ENCODE measurements around the gene CLASP1.

CLASP1 gene

DNA sequence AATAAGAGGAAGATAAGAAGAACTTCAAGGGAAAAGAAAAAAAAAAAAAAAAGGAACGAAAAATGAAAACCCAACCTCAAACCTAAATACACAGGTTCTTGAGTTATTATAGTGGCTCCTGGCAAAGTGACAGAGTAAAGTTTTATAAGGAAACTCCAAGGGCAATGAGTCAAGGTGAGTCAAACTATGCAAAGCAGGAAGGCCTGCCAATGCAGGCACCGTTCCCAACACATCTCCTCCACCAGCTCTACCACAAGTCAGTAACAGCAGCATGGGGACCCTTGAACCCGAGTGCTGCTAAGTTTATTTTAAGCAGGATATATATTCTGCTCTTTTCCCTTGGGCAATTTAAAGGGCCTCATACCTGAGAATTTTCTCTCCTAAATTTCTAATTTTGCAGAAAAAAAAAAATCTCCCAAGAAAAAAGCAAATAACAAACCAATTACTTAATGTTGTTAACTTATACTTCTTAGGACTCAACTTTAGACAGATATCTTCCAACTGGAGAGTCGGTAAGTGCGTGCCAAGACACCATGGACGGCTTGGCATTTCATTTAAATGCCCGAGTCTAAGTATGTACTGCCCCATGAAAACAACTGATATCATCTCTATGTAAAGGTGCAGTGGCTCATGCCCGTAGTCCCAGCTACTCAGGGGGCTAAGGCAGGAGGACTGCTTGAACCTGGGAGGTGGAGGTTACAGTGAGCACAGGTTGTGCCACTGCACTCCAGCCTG, 288.5 kb downstream of the CLASP1 start:
- H3K9ac ChIP-seq (ENCODE audit: low read length), result no peak overlapping the region
- no peak overlapping the region for H3K4me3 ChIP-seq (ENCODE audit: low read depth, low read length, poor library complexity, severe bottlenecking)
- no peak overlapping the region for H3K4me2 ChIP-seq (ENCODE audit: low read length)
- no peaks in the 10 kb centered on the region for H3K79me2 ChIP-seq (ENCODE audit: insufficient read depth, low read length)
- H3K9me2 ChIP-seq (ENCODE audit: low read depth, low read length), result no peaks in the 10 kb centered on the region
- no peaks in the 10 kb centered on the region for H3K27me3 ChIP-seq (ENCODE audit: insufficient read depth, low read length)
- no peak for TF ChIP-seq EZH2 (IDR thresholded peaks at IDR 0.05; ENCODE audit: borderline replicate concordance, low read length)
- no peak for TF ChIP-seq CTCF (IDR thresholded peaks at IDR 0.05; ENCODE audit: low read length)
- no peak overlapping the region for H3K27ac ChIP-seq (ENCODE audit: low read depth, low read length, poor library complexity, severe bottlenecking)
- H3F3A ChIP-seq (ENCODE audit: insufficient read depth, low read length), result no peaks in the 10 kb centered on the region
- no peak overlapping the region for H2AFZ ChIP-seq (ENCODE audit: low read length)
- H3K36me3 ChIP-seq (ENCODE audit: insufficient read depth, low read length), result peaks cover 80% of the 10 kb centered on the region
- no peaks in the 10 kb centered on the region for H3K9me3 ChIP-seq (ENCODE audit: low read length)
- H4K20me1 ChIP-seq (ENCODE audit: insufficient read depth, low read length), result no peaks in the 10 kb centered on the region
- no peaks in the 10 kb centered on the region for H3K4me1 ChIP-seq (ENCODE audit: insufficient read depth, low read length, severe bottlenecking)

- no peaks in the 10 kb centered on the region for H3F3A ChIP-seq (ENCODE audit: insufficient read depth, low read length)
- H3K36me3 ChIP-seq (ENCODE audit: insufficient read depth, low read length), result peaks cover 78% of the 10 kb centered on the region
- H4K20me1 ChIP-seq (ENCODE audit: insufficient read depth, low read length), result no peaks in the 10 kb centered on the region
- no peak overlapping the region for H2AFZ ChIP-seq (ENCODE audit: low read length)
- H3K27me3 ChIP-seq (ENCODE audit: insufficient read depth, low read length), result no peaks in the 10 kb centered on the region
- no peak for TF ChIP-seq EZH2 (IDR thresholded peaks at IDR 0.05; ENCODE audit: borderline replicate concordance, low read length)
- H3K4me3 ChIP-seq (ENCODE audit: low read depth, low read length, poor library complexity, severe bottlenecking), result no peak overlapping the region
- no peak overlapping the region for H3K9ac ChIP-seq (ENCODE audit: low read length)
- no peak overlapping the region for H3K27ac ChIP-seq (ENCODE audit: low read depth, low read length, poor library complexity, severe bottlenecking)
- no peak overlapping the region for H3K4me2 ChIP-seq (ENCODE audit: low read length)
- no peaks in the 10 kb centered on the region for H3K9me3 ChIP-seq (ENCODE audit: low read length)
- H3K4me1 ChIP-seq (ENCODE audit: insufficient read depth, low read length, severe bottlenecking), result no peaks in the 10 kb centered on the region
- no peaks in the 10 kb centered on the region for H3K79me2 ChIP-seq (ENCODE audit: insufficient read depth, low read length)
- H3K9me2 ChIP-seq (ENCODE audit: low read depth, low read length), result no peaks in the 10 kb centered on the region
Observed at GRCh38 chr2:121359716-121360565, 289.3 kb downstream of the CLASP1 start.

DNA sequence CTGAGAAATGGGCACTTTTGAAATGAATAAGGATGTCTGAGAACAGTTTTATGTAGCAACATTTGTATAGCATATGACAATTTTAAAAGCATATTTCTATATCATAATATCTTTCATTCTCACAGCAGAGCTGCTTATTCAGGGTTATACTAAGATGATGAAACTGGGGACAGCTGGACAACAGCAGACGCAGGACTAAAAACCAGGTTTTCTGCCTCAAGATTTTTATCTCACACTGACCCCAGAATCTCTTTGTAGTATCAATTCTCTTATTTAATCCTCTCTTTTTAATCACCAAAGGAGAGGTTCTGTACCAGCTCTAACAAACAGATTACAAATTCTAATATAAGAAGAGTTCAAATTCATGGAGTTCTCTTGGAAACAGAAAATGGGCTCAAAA, 290.1 kb downstream of the CLASP1 start:
- Histone ChIP-seq H3K36me3 (ENCODE audit: insufficient read depth, low read length) (peaks cover 81% of the 10 kb centered on the region), H3F3A (ENCODE audit: insufficient read depth, low read length) (no peaks in the 10 kb centered on the region), H3K27me3 (ENCODE audit: insufficient read depth, low read length) (no peaks in the 10 kb centered on the region), H3K9ac (ENCODE audit: low read length) (no peak overlapping the region), H3K4me3 (ENCODE audit: low read depth, low read length, poor library complexity, severe bottlenecking) (no peak overlapping the region), H3K4me1 (ENCODE audit: insufficient read depth, low read length, severe bottlenecking) (no peaks in the 10 kb centered on the region), H3K9me2 (ENCODE audit: low read depth, low read length) (no peaks in the 10 kb centered on the region), H3K79me2 (ENCODE audit: insufficient read depth, low read length) (no peaks in the 10 kb centered on the region), H3K4me2 (ENCODE audit: low read length) (no peak overlapping the region), H3K9me3 (ENCODE audit: low read length) (no peaks in the 10 kb centered on the region), H4K20me1 (ENCODE audit: insufficient read depth, low read length) (no peaks in the 10 kb centered on the region), H2AFZ (ENCODE audit: low read length) (no peak overlapping the region), H3K27ac (ENCODE audit: low read depth, low read length, poor library complexity, severe bottlenecking) (no peak overlapping the region)
- TF ChIP-seq CTCF (IDR thresholded peaks at IDR 0.05; ENCODE audit: low read length) (no peak), EZH2 (IDR thresholded peaks at IDR 0.05; ENCODE audit: borderline replicate concordance, low read length) (no peak)

All from OCI-LY1 (cell line).